Breast epithelium (tissue), 4 donors: ENCODE data around the gene CFHR1. TPM values are rescaled to one million over a fixed set of nuclear protein-coding genes. Genes with fewer than 3 reads are reported as not detected.
"Not testable (repeated sequence)": the region's sequence is repeated elsewhere in the genome, so short reads cannot be mapped to it uniquely, and the experiment has no call there.

Experiments
- DNase-seq, 2 donors: peaks; one replicate each; pipeline ENCODE4 v3.0.0-alpha.2; 2019; ENCODE audit warnings: low spot score in 2 of 2
- H3K27ac ChIP-seq, 2 donors: fragments of 200-600 bp; sonication (generic) in 1 of 2; one replicate each; pipeline ENCODE4 v1.5.1; 2016 to 2019; ENCODE audit warnings: mild to moderate bottlenecking in 1 of 2
- H3K27me3 ChIP-seq, 2 donors: fragments of 200-600 bp; sonication (generic) in 1 of 2; one replicate each; pipeline versions ENCODE4 v1.5.1 to v1.6.0; 2017 to 2019; ENCODE audit warnings: control low read depth in 1 of 2, mild to moderate bottlenecking in 1 of 2
- H3K36me3 ChIP-seq: fragments of 200-600 bp; one replicate; pipeline ENCODE4 v1.5.1; 2019
- H3K4me1 ChIP-seq, 2 donors: fragments of 200-600 bp; sonication (generic); one replicate each; pipeline ENCODE4 v1.5.1; 2016 to 2019; ENCODE audit warnings: control low read depth in 1 of 2
- H3K4me3 ChIP-seq, 3 donors: fragments of 200-600 bp; sonication (generic); 1 replicate in 2 of 3; 2 replicates in 1 of 3; pipeline ENCODE4 v1.5.1; 2016 to 2019; ENCODE audit warnings: mild to moderate bottlenecking in 3 of 3, moderate library complexity in 2 of 3
- H3K9me3 ChIP-seq, 2 donors: fragments of 200-600 bp; sonication (generic) in 1 of 2; one replicate each; pipeline ENCODE4 v1.5.1; 2016 to 2019; ENCODE audit warnings: control low read depth in 1 of 2
- POLR2A ChIP-seq: fragments of 450-650 bp; IDR thresholded peaks from one replicate; pipeline ENCODE4 v1.6.1; 2016; ENCODE audit warnings: antibody characterized with exemption, mild to moderate bottlenecking, moderate library complexity
- POLR2AphosphoS5 ChIP-seq, 3 donors: sonication (generic); formaldehyde crosslinking; IDR thresholded peaks; one replicate each; pipeline ENCODE4 v1.6.1; 2017; ENCODE audit warnings: antibody characterized with exemption in 3 of 3
- intact Hi-C: fragments of 100-400 bp; cut with DNase I; formaldehyde crosslinking; loops from one replicate; pipeline ENCODE4 v1.15.1; 2023; ENCODE audit warnings: low total_unique reads
- total RNA-seq, 3 donors: library from RNA; depleted of rRNA; stranded (reverse); fragments of >200 nt; gene quantifications; one replicate each; pipeline ENCODE4 v1.1.0, GENCODE V29; 2016
- TF ChIP-seq, protein P1 (sequence below), 3 donors: fragments of 450-650 bp; IDR thresholded peaks; one replicate each; pipeline ENCODE4 v1.5.1; 2016 to 2017; ENCODE audit warnings: antibody characterized with exemption in 3 of 3, mild to moderate bottlenecking in 3 of 3, moderate library complexity in 3 of 3

Gene CFHR1
- total RNA-seq, result not detected

GRCh38 chr1:196819531-196819930 is at the start of gene CFHR1:
CFHR1 (plus strand) TSS chr1:196819731; CDS start chr1:196819845, 114 bp downstream.
- H3K4me1 ChIP-seq, H3K27me3 ChIP-seq, H3K9me3 ChIP-seq, H3K36me3 ChIP-seq, H3K4me3 ChIP-seq, H3K27ac ChIP-seq, intact Hi-C loops, DNase-seq: not testable (repeated sequence)

- DNase-seq, H3K9me3 ChIP-seq, H3K27me3 ChIP-seq, intact Hi-C loops, H3K4me3 ChIP-seq, H3K36me3 ChIP-seq, H3K4me1 ChIP-seq, H3K27ac ChIP-seq: not testable (repeated sequence)
Observed at GRCh38 chr1:196769823-196770222, 49.7 kb upstream of the CFHR1 start.

GRCh38 chr1:196773713-196774112 is 45.8 kb upstream of the CFHR1 start:
- no peaks in the 10 kb centered on the region for H3K27me3 ChIP-seq
- no peak overlapping the region for H3K4me3 ChIP-seq
- DNase-seq, result no peak
- no peak overlapping the region for H3K27ac ChIP-seq
- TF ChIP-seq, protein P1, sequence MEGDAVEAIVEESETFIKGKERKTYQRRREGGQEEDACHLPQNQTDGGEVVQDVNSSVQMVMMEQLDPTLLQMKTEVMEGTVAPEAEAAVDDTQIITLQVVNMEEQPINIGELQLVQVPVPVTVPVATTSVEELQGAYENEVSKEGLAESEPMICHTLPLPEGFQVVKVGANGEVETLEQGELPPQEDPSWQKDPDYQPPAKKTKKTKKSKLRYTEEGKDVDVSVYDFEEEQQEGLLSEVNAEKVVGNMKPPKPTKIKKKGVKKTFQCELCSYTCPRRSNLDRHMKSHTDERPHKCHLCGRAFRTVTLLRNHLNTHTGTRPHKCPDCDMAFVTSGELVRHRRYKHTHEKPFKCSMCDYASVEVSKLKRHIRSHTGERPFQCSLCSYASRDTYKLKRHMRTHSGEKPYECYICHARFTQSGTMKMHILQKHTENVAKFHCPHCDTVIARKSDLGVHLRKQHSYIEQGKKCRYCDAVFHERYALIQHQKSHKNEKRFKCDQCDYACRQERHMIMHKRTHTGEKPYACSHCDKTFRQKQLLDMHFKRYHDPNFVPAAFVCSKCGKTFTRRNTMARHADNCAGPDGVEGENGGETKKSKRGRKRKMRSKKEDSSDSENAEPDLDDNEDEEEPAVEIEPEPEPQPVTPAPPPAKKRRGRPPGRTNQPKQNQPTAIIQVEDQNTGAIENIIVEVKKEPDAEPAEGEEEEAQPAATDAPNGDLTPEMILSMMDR (IDR thresholded peaks at IDR 0.05), result no peak
- TF ChIP-seq POLR2AphosphoS5 (IDR thresholded peaks at IDR 0.05) (no peak), POLR2A (no peak)
- no peaks in the 10 kb centered on the region for H3K36me3 ChIP-seq
- no peaks in the 10 kb centered on the region for H3K9me3 ChIP-seq
- intact Hi-C loops, result no loop called here
- H3K4me1 ChIP-seq, result no peaks in the 10 kb centered on the region

- intact Hi-C loops, result no loop called here
- Histone ChIP-seq H3K27ac (no peak overlapping the region), H3K9me3 (no peaks in the 10 kb centered on the region), H3K4me3 (no peak overlapping the region), H3K4me1 (no peaks in the 10 kb centered on the region), H3K36me3 (no peaks in the 10 kb centered on the region), H3K27me3 (no peaks in the 10 kb centered on the region)
- DNase-seq, result no peak
- TF ChIP-seq POLR2AphosphoS5 (IDR thresholded peaks at IDR 0.05) (no peak), POLR2A (no peak)
- TF ChIP-seq, protein P1 (IDR thresholded peaks at IDR 0.05), result no peak
Observed at GRCh38 chr1:196774175-196774574, 45.4 kb upstream of the CFHR1 start.

DNA sequence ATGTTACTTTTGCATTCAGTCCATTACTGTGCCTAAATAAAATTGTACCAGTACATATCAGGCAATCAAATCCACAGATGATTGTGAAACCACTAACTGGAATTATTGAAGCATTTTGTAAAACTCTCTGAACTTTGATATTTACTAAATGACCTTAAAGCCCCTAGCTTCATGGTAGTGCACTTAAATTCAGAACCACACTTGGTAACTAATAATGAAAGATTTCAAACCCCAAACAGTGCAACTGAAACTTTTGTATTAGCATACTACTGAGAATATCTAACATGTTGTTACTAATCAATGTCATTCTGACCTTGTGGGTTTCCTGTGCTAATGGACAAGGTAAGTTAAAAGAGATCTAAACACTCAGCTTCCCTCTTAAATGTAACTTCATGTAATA is 44.9 kb upstream of the CFHR1 start, which contains the start of gene CFHR3:
CFHR3 (plus strand) TSS at position 238 of the 400 bp plus-strand sequence; CDS start at position 285, 47 bp downstream.
- DNase-seq, result no peak
- H3K4me3 ChIP-seq, result no peak within 1 kb of the TSS
- intact Hi-C loops, result no loop called here

DNA sequence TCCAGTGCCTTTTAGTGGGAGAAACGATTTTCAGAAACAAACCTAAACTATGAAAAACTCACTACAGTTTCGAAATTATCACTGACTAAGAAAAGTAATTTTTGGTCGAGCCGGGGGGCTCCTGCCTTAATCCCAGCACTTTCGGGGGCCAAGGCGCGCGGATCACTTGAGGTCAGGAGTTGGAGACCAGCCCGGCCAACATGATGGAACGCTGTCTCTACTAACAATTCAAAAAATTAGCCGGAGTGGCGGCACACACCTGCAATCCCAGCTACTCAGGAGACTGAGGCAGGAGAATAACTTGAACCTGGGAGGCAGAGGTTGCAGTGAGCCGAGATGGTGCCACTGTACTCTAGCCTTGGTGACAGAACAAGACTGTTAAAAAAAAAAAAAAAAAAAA is 41.9 kb upstream of the CFHR1 start:
- Histone ChIP-seq H3K36me3 (no peaks in the 10 kb centered on the region), H3K4me1 (no peaks in the 10 kb centered on the region), H3K27ac (no peak overlapping the region), H3K4me3 (no peak overlapping the region), H3K27me3 (no peaks in the 10 kb centered on the region), H3K9me3 (no peaks in the 10 kb centered on the region)
- DNase-seq, result no peak
- intact Hi-C loops, result no loop called here
- TF ChIP-seq, protein P1 (IDR thresholded peaks at IDR 0.05), result no peak
- TF ChIP-seq POLR2A (no peak), POLR2AphosphoS5 (IDR thresholded peaks at IDR 0.05) (no peak)

More for the DNA sequence above, 44.9 kb upstream of the CFHR1 start, which contains the start of gene CFHR3:
- no peaks in the 10 kb centered on the region for H3K4me1 ChIP-seq
- no peak within 1 kb of the TSS for H3K27ac ChIP-seq
- no peaks in the 10 kb centered on the region for H3K36me3 ChIP-seq
- no peaks in the 10 kb centered on the region for H3K27me3 ChIP-seq
- no peaks in the 10 kb centered on the region for H3K9me3 ChIP-seq
- TF ChIP-seq, protein P1 (IDR thresholded peaks at IDR 0.05), result no peak
- TF ChIP-seq POLR2A, result no peak
- TF ChIP-seq POLR2AphosphoS5 (IDR thresholded peaks at IDR 0.05), result no peak
